ENCODE results near the gene MRM2. TPM values are rescaled to one million over a fixed set of nuclear protein-coding genes. Genes with fewer than 3 reads are reported as not detected.

MRM2 gene
- total RNA-seq, 4 donors from 2014 or later, result 11.9 to 15.4 (median 13.3) TPM

- ATAC-seq (ENCODE audit: low FRiP score) (no peak), DNase-seq (ENCODE audit: low spot score) (no peak)
- TF ChIP-seq CTCF (IDR thresholded peaks at IDR 0.05), result no peak
Measured at GRCh38 chr7:2200584-2200980, 41.4 kb downstream of the MRM2 start.

GRCh38 chr7:2199956-2200583 lies 41.9 kb downstream of the MRM2 start:
- no peak for TF ChIP-seq CTCF (IDR thresholded peaks at IDR 0.05)
- ATAC-seq (ENCODE audit: low FRiP score), result no peak
- DNase-seq (ENCODE audit: low spot score), result no peak

GRCh38 chr7:2199528-2199927 lies 42.5 kb downstream of the MRM2 start:
- no peak for DNase-seq (ENCODE audit: low spot score)
- no peak for TF ChIP-seq CTCF (IDR thresholded peaks at IDR 0.05)
- ATAC-seq (ENCODE audit: low FRiP score), result no peak

GRCh38 chr7:2198760-2199159 lies 43.2 kb downstream of the MRM2 start:
- ATAC-seq (ENCODE audit: low FRiP score) (no peak), DNase-seq (ENCODE audit: low spot score) (no peak)
- TF ChIP-seq CTCF (IDR thresholded peaks at IDR 0.05), result no peak

GRCh38 chr7:2198206-2198605 lies 43.8 kb downstream of the MRM2 start:
- DNase-seq (ENCODE audit: low spot score), result no peak
- no peak for ATAC-seq (ENCODE audit: low FRiP score)
- no peak for TF ChIP-seq CTCF (IDR thresholded peaks at IDR 0.05)

- DNase-seq (ENCODE audit: low spot score) (no peak), ATAC-seq (ENCODE audit: low FRiP score) (no peak)
- TF ChIP-seq CTCF (IDR thresholded peaks at IDR 0.05), result no peak
Measured at GRCh38 chr7:2197436-2198155, 44.4 kb downstream of the MRM2 start.
